AG10803 (cell line): Measurements from ENCODE around the gene GMEB2.
"Not testable (repeated sequence)": the region's sequence is repeated elsewhere in the genome, so short reads cannot be mapped to it uniquely, and the experiment has no call there.

Experiments used
- DNase-seq: peaks from one replicate; pipeline ENCODE4 v3.0.0; 2010; ENCODE audit warnings: low read depth
- H3K4me3 ChIP-seq: 2 replicates; pipeline ENCODE4 v1.5.1; 2011; ENCODE audit warnings: mild to moderate bottlenecking, low read length, control low read depth
- TF ChIP-seq, protein P1 (sequence below): conservative IDR thresholded peaks from 2 replicates; pipeline ENCODE4 v1.5.1; 2011; ENCODE audit warnings: mild to moderate bottlenecking, low read length, control low read depth, inconsistent platforms

Gene GMEB2

GRCh38 chr20:63661108-63661507 lies 34.2 kb upstream of the GMEB2 start:
- no peak for DNase-seq
- TF ChIP-seq, protein P1, sequence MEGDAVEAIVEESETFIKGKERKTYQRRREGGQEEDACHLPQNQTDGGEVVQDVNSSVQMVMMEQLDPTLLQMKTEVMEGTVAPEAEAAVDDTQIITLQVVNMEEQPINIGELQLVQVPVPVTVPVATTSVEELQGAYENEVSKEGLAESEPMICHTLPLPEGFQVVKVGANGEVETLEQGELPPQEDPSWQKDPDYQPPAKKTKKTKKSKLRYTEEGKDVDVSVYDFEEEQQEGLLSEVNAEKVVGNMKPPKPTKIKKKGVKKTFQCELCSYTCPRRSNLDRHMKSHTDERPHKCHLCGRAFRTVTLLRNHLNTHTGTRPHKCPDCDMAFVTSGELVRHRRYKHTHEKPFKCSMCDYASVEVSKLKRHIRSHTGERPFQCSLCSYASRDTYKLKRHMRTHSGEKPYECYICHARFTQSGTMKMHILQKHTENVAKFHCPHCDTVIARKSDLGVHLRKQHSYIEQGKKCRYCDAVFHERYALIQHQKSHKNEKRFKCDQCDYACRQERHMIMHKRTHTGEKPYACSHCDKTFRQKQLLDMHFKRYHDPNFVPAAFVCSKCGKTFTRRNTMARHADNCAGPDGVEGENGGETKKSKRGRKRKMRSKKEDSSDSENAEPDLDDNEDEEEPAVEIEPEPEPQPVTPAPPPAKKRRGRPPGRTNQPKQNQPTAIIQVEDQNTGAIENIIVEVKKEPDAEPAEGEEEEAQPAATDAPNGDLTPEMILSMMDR, result no peak
- no peak overlapping the region for H3K4me3 ChIP-seq

DNA sequence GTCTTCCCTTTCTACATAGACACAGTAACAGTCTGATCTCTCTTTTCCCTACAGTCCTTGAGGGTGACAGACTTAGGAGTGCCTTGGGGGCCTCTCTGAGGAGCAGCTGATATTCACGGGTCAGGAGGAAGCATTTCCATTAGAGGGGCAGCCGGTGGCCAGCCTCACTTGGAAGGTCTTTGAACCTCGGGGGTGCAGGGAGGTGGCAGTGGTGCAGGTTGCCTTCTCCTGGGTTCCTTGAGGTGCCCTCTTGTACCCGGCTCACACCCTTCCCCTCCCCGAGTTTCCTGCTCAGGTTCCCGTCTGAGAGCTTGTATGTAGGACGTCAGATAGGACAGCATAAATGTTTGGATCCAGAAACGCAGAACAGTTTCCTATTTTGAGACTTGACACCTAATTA lies 33.7 kb upstream of the GMEB2 start:
- TF ChIP-seq, protein P1, result no peak
- no peak for DNase-seq
- no peak overlapping the region for H3K4me3 ChIP-seq

- not testable (repeated sequence) for H3K4me3 ChIP-seq
Measured at GRCh38 chr20:63660174-63660573, 33.3 kb upstream of the GMEB2 start.

GRCh38 chr20:63659370-63659769 lies 32.5 kb upstream of the GMEB2 start:
- H3K4me3 ChIP-seq, result peak overlapping the region; percentile 88
- no peak for DNase-seq
- TF ChIP-seq, protein P1, result no peak

More at GRCh38 chr20:63660174-63660573, 33.3 kb upstream of the GMEB2 start:
- DNase-seq, result not testable (repeated sequence)

DNA sequence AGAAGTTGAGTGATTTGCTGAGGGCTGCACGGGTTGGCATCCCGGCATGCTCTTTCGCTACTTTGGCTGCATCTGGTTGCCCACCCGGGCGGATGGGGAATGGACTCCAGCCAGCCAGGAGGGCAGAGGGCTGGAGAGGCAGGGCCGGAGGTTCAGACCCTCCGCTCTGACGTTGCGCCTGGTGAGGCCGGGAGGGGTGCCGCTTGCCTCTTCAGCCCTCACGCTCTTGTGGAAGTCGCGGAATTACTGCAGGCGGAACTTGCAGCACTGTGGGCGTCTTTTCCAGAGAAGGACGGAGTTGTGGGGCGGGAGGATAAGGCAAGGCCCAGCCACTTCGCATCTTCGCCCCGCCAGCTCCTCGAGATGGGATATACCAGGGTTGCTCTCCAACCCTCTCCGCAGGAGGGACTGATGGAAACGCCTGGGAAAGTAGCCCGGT lies 31.9 kb upstream of the GMEB2 start:
- peak; percentile 50 for DNase-seq
- TF ChIP-seq, protein P1, result no peak
- H3K4me3 ChIP-seq, result peak overlapping the region; percentile 88

DNA sequence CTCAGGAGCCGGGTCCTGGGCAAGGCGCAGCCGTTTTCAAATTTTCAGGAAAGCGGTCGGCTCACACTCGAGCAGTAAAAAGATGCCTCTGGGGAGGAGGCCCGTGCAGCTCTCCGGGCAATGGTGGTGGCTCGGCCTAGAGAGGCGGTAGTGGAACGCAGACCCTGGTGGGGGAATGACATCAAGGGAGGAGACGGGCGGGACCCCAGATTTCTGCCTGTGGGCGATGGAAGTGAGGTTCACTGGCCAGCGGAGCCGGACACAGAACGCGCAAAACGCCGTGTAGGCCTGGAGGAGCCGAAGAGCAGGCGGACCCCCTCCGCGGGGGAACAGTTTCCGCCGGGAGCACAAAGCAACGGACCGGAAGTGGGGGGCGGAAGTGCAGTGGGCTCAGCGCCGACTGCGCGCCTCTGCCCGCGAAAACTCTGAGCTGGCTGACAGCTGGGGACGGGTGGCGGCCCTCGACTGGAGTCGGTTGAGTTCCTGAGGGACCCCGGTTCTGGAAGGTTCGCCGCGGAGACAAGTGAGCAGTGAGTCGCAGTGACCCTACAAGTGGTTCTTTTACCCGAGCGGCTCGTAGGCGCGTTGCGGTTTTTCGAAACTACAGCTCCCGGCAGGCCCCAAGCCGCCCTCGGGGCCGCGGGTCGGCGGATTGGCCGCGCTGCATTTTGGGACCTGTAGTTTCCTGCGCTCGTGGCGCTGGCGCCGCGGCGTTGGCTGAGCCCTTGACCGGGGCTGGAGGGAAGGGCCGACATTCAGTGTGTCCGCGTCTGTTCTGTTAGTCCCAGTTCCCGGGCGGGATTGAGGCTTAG lies 31.2 kb upstream of the GMEB2 start, which contains the start of gene RTEL1:
TSS of gene RTEL1 (plus strand) at position 376 of the 812 bp plus-strand sequence. CDS start 1,091 bp downstream, outside the sequence.
- TF ChIP-seq, protein P1, result no peak
- peak within 1 kb of the TSS; percentile 88 for H3K4me3 ChIP-seq
- peak; percentile 91 for DNase-seq

GRCh38 chr20:63657260-63657936 lies 30.5 kb upstream of the GMEB2 start:
- DNase-seq, result peak; percentile 20
- TF ChIP-seq, protein P1, result no peak
- H3K4me3 ChIP-seq, result peak overlapping the region; percentile 88
